Gastroesophageal sphincter (tissue), 4 donors: ENCODE measurements around the gene DENND11. TPM values are rescaled to one million over a fixed set of nuclear protein-coding genes. Genes with fewer than 3 reads are reported as not detected.
A peak's percentile ranks its signal among the peaks of the same experiment; 100 is the strongest.

ENCODE experiments used
- ATAC-seq: fragments of 150-250 bp; one replicate; pipeline ENCODE4 v1.9.1; 2016; ENCODE audit warnings: mild to moderate bottlenecking, moderate library complexity
- H3K27ac ChIP-seq, 4 donors: fragments of 200-600 bp; sonication (generic) in 3 of 4; 1 replicate in 3 of 4; 2 replicates in 1 of 4; pipeline ENCODE4 v1.5.1; 2016 to 2019
- H3K27me3 ChIP-seq: fragments of 200-600 bp; sonication (generic); one replicate; pipeline ENCODE4 v1.5.1; 2019
- H3K36me3 ChIP-seq, 2 donors: fragments of 200-600 bp; sonication (generic); one replicate each; pipeline ENCODE4 v1.5.1; 2019; ENCODE audit warnings: control low read depth in 1 of 2
- H3K4me1 ChIP-seq, 3 donors: fragments of 200-600 bp; sonication (generic); 1 replicate in 2 of 3; 2 replicates in 1 of 3; pipeline ENCODE4 v1.5.1; 2016 to 2019; ENCODE audit warnings: control low read depth in 2 of 3
- H3K4me3 ChIP-seq, 2 donors: fragments of 200-600 bp; sonication (generic); one replicate each; pipeline ENCODE4 v1.5.1; 2019; ENCODE audit warnings: mild to moderate bottlenecking in 1 of 2, moderate library complexity in 1 of 2
- H3K9me3 ChIP-seq, 3 donors: fragments of 200-600 bp; sonication (generic); one replicate each; pipeline ENCODE4 v1.5.1; 2017 to 2019; ENCODE audit warnings: control low read depth in 2 of 3
- CTCF ChIP-seq, 4 experiments: fragments of 200-600 bp in 2 of 4; fragments of 450-650 bp in 2 of 4; sonication (generic) in 1 of 4; IDR thresholded peaks; one replicate each; pipeline ENCODE4 v1.5.1; 2017 to 2019; ENCODE audit warnings: antibody characterized with exemption in 4 of 4, mild to moderate bottlenecking in 2 of 4, moderate library complexity in 2 of 4
- EP300 ChIP-seq: sonication (generic); formaldehyde crosslinking; IDR thresholded peaks from one replicate; pipeline ENCODE4 v1.6.1; 2017; ENCODE audit warnings: antibody characterized with exemption, mild to moderate bottlenecking
- POLR2A ChIP-seq, 2 donors: fragments of 450-650 bp; IDR thresholded peaks; one replicate each; pipeline ENCODE4 v1.6.1; 2017; ENCODE audit warnings: antibody characterized with exemption in 2 of 2, mild to moderate bottlenecking in 2 of 2, moderate library complexity in 1 of 2
- POLR2AphosphoS5 ChIP-seq: sonication (generic); formaldehyde crosslinking; IDR thresholded peaks from one replicate; pipeline ENCODE4 v1.6.1; 2017; ENCODE audit warnings: antibody characterized with exemption
- WGBS, 2 donors: methylation state at CpG; one replicate each; pipeline ENCODE4 v1.1.5; 2018; ENCODE audit warnings: low coverage in 1 of 2; 5-methylcytosine and 5-hydroxymethylcytosine counted together
- total RNA-seq, 4 donors: library from RNA; depleted of rRNA; stranded (reverse); fragments of >200 nt; gene quantifications; one replicate each; pipeline ENCODE4 v1.1.0, GENCODE V29; 2016

Gene DENND11
- total RNA-seq, 4 donors from 2014 or later: 17.1 to 21.9 (median 19.9) TPM

GRCh38 chr7:141675436-141676215 lies 26.3 kb downstream of the DENND11 start:
- no peaks in the 10 kb centered on the region for H3K27me3 ChIP-seq
- 81 to 92% methylated on average over 5 to 6 of the region's 6 CpGs for WGBS, 2 donors
- H3K36me3 ChIP-seq: peaks cover 0 to 65% of the 10 kb centered on the region in 2 donors
- no peaks in the 10 kb centered on the region for H3K9me3 ChIP-seq
- H3K4me3 ChIP-seq: no peak overlapping the region
- ATAC-seq: no peak
- no peak for TF ChIP-seq EP300
- no peak for TF ChIP-seq CTCF (IDR thresholded peaks at IDR 0.05)
- no peak for TF ChIP-seq POLR2A (IDR thresholded peaks at IDR 0.05)
- no peak for TF ChIP-seq POLR2AphosphoS5
- peak overlapping the region in 2 of 4 donors; percentile 9 to 54 for H3K27ac ChIP-seq
- peaks cover 0 to 4% (median 0%) of the 10 kb centered on the region in 3 donors for H3K4me1 ChIP-seq

GRCh38 chr7:141674702-141675101 lies 27.3 kb downstream of the DENND11 start:
- Histone ChIP-seq H3K36me3 (peaks cover 0 to 62% of the 10 kb centered on the region in 2 donors), H3K27ac (peak overlapping the region in 3 of 4 donors; percentile 9 to 54 (median 30)), H3K27me3 (no peaks in the 10 kb centered on the region), H3K4me3 (no peak overlapping the region), H3K4me1 (peaks cover 0 to 4% (median 0%) of the 10 kb centered on the region in 3 donors), H3K9me3 (no peaks in the 10 kb centered on the region)
- peak in 1 of 4 experiments; percentile 33 for TF ChIP-seq CTCF (IDR thresholded peaks at IDR 0.05)
- TF ChIP-seq EP300: no peak
- TF ChIP-seq POLR2AphosphoS5: no peak
- 40 to 67% methylated on average over 1 of the region's 4 CpGs for WGBS, 2 donors
- ATAC-seq: no peak

GRCh38 chr7:141674171-141674671 lies 27.7 kb downstream of the DENND11 start:
- H3K4me1 ChIP-seq: peaks cover 0 to 4% (median 0%) of the 10 kb centered on the region in 3 donors
- no peaks in the 10 kb centered on the region for H3K27me3 ChIP-seq
- ATAC-seq: peak; percentile 43
- TF ChIP-seq POLR2A (IDR thresholded peaks at IDR 0.05) (no peak), CTCF (IDR thresholded peaks at IDR 0.05) (no peak), EP300 (no peak), POLR2AphosphoS5 (no peak)
- peaks cover 0 to 58% of the 10 kb centered on the region in 2 donors for H3K36me3 ChIP-seq
- H3K4me3 ChIP-seq: no peak overlapping the region
- 88 to 89% methylated on average over 4 to 5 of the region's 5 CpGs for WGBS, 2 donors
- H3K27ac ChIP-seq: peak overlapping the region in 3 of 4 donors; percentile 11 to 54 (median 30)
- no peaks in the 10 kb centered on the region for H3K9me3 ChIP-seq

GRCh38 chr7:141673346-141673745 lies 28.6 kb downstream of the DENND11 start:
- H3K4me1 ChIP-seq: peaks cover 0 to 4% (median 0%) of the 10 kb centered on the region in 3 donors
- H3K9me3 ChIP-seq: no peaks in the 10 kb centered on the region
- H3K27ac ChIP-seq: no peak overlapping the region
- no peak for ATAC-seq
- peaks cover 0 to 55% of the 10 kb centered on the region in 2 donors for H3K36me3 ChIP-seq
- no peak overlapping the region for H3K4me3 ChIP-seq
- no peaks in the 10 kb centered on the region for H3K27me3 ChIP-seq
- 88 to 100% methylated on average over 2 to 3 of the region's 3 CpGs for WGBS, 2 donors
- no peak for TF ChIP-seq POLR2AphosphoS5
- TF ChIP-seq POLR2A (IDR thresholded peaks at IDR 0.05): no peak
- no peak for TF ChIP-seq CTCF (IDR thresholded peaks at IDR 0.05)
- no peak for TF ChIP-seq EP300
